HG03097 (cell line): ENCODE measurements around the gene BDNF.
"Not testable (repeated sequence)": the region's sequence is repeated elsewhere in the genome, so short reads cannot be mapped to it uniquely, and the experiment has no call there.

Source experiments
- ATAC-seq: cut with Tn5 transposase; IDR thresholded peaks from one replicate; pipeline ENCODE4 v1.9.1; 2021; ENCODE audit not compliant: unreplicated experiment, low FRiP score

The BDNF gene

GRCh38 chr11:27673979-27674663 lies 26.1 kb downstream of the BDNF start:
- ATAC-seq, result no peak

GRCh38 chr11:27672836-27673464 lies 27.3 kb downstream of the BDNF start:
- no peak for ATAC-seq

- not testable (repeated sequence) for ATAC-seq
Observed at GRCh38 chr11:27665508-27666101, 34.6 kb downstream of the BDNF start.

DNA sequence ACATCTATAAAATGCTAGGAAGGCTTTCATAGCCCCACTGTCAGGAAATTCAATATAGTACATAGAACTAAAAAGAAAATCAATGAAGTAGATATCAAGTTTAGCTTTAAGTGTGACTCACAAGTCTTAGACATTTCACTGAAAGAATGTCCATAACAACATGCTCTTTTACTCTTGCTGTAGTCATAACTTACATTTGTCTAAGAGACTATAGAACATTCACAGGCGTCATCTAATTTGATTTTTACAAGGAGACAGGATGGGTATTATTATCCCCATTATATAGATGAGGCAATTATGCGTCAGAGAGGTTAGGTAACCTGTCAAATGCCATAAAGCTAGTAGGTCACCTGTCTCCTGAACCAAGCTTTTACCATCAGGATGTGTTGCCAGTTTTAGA lies 36.9 kb downstream of the BDNF start:
- no peak for ATAC-seq

DNA sequence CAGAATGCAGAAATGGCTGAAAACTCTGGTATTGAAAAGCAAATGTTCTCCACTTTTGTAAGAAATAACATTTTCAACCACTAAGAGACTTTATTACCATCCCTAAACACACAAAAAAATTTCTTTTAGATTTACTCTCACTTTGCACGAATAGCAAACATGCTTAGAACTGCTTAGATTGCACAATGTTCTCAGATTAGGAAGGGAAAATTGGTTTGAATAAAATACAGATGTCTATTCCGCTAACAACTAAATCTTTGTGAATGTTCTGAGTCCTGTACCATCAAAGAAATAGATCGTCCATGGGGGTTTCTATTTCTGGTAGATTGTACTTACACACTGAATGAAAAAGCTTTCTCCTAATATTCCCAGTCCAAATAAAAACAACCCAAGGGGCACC lies 40.1 kb downstream of the BDNF start:
- ATAC-seq, result no peak

GRCh38 chr11:27658535-27659236 lies 41.6 kb downstream of the BDNF start:
- ATAC-seq, result no peak

DNA sequence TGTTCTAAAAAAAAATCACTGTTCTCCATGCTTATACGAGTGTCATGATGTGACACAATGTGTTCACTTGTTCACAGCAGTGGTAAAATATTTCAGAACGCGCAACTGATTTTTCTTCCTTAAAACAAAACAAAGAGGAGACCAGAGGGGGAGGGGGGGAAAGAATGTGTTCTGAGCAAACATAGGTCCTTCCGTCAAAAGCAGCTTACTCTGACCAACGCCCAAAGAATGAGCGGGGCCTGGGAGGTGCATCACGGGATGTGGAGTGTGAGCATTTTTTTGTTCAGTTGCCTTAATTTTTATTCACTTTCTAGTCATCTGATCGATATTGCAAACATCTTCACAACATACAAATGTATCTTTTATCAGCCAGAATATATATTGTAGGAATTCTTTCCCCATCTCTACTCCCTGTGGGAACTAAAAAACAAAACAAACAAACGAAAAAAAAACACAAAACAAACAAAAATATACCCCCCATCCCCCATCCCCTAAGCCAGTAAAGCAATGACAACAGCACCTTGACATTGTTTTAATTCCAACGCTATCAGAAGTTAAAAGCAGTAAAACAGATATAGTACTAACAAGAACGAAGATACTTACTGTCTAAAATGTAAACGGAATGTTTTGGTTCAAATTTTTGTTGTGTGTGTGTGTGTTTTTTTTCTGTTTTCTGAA lies 43.3 kb downstream of the BDNF start:
- ATAC-seq, result no peak

DNA sequence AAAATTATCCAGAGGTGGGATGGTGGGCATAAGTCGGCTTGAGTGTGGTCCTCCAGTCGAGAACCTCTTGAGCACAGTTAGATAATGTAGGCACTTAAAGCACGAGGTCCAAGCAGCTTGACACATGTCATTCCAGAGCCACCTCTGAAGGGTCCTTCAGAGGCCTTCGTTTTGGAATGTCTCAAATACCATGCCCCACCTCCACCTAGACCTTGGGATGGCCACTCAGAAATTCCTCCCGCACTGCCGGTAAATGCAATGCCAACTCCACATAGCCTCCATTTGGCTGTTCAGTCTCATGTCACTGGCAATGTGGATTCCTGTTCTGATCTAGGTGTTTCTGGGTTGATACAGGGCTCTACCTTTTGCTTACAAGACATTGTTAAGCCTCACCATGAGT lies 43.9 kb downstream of the BDNF start:
- no peak for ATAC-seq

GRCh38 chr11:27653990-27654758 lies 46.1 kb downstream of the BDNF start:
- no peak for ATAC-seq

- ATAC-seq, result no peak
Observed at GRCh38 chr11:27651711-27652110, 48.5 kb downstream of the BDNF start.

DNA sequence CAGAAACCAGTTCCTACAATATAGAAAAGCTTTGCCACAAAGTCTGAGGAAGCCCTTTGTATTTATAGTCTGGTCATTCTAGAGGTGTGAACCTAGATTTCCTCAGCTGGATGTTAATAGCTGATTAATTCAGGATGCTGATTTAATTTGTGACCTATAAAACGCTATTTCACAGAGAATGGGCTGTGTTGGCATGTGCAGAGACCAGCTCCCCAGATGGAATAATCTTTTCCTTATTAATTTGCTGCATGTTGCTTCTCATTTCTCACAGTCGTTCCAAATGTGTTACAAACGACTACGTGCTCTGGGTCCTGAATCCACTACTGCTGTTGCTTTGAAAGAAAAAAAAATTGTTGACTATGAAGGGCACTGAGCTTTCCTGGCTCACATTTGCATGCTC lies 49.3 kb downstream of the BDNF start:
- no peak for ATAC-seq

DNA sequence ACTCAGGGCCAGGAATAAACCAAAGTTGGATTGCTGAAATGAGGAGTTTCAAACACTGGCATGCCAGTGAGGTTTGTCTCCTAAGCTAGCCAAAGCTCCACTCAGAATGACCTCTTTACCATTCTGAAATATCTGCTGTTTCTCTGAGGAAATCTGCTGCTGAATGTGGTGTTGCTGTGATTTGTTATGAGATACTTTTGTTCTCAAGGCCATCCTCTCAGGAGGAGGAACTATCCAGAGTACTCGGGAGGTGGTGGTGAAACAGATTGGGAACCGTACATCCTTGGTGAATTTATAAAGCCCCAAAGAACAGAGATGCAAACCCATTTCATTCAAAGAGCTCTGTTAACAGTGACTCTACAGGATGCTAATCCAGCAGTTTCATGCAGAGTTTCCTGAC lies 50.5 kb downstream of the BDNF start:
- ATAC-seq, result no peak

GRCh38 chr11:27648840-27649239 lies 51.4 kb downstream of the BDNF start:
- ATAC-seq, result no peak

GRCh38 chr11:27646051-27646818 lies 54.0 kb downstream of the BDNF start:
- no peak for ATAC-seq

DNA sequence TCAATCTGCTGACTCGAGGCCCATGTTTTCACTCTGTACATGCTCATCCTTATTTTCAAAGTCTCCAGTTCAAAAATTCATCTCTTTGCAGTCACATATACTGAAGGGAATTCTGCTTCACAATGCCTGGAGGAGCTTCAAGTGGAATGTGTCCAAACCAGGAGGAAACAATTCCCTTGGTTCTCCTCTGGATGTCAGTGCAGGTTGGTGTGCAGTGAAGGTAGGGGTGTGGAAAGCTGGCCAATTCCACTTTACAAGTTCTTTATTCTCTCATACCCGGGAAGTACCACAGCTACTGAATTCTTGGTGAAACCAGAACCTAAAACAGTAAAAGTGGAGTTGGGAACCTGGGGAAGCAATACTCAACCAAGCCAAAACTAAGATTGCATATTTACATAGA lies 57.3 kb downstream of the BDNF start:
- ATAC-seq, result no peak

DNA sequence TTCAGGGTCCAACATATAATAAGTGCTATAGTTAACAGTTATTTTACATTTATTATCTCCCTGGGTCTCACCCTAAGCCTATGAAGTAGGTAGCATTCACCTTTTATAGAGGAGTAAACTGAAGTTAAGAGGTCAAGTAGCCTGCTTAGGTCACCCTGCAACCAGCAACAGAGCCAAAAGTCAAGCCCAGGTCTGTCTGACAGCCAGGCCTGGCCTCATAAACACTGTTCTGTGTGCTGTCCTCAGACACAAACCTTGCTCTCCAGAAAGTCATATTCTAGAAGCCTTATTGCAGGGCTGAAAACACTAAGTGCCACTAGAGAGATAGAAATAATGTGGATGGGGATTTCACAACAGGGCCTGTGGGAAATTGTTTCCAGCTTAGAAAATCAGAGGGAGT lies 59.3 kb downstream of the BDNF start:
- ATAC-seq, result no peak

DNA sequence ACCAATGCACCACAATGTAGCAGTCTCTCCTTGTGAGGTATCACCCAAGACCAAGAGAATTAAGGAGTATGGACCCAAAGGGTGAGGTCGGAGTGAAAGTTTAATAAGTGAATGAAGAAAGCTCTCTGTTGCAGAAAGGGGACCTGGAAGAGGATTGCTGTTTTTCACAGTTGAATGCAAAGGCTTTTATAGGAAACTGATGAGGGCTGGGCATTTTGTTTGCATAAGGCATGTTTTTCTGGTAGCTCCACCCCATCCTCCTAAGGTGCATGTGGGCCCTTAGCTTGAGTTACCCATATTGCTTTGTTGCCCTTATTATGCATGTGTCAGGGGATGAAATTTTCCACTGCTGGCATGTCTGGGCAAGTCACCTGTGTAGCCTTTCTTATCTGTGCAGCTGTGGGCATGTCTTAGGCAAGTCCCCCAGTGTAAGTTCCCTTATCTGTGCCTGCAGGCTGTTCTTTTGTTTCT lies 64.7 kb downstream of the BDNF start:
- ATAC-seq, result no peak

DNA sequence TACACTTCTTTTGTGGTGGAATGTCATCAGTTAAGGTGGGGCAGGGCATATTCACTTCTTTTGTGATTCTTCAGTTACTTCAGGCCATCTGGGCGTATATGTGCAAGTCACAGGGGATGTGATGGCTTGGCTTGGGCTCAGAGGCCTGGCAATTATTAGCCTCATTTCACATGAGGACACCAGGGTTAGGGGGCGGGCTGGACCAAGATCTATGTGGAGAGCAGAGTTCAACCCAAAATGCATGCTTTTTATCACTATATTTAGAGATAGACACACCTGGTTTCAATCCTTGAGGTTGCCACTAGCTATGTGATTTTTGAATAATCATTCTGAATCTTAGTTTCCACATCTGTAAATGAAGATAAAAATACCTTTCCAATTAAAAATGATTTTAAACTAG lies 65.5 kb downstream of the BDNF start:
- ATAC-seq, result not testable (repeated sequence)

- not testable (repeated sequence) for ATAC-seq
Observed at GRCh38 chr11:27634282-27634681, 66.0 kb downstream of the BDNF start.
